CD4-positive, alpha-beta T cell treated with Interleukin-15 for 1 hour (primary cell): Measurements from ENCODE around the gene TBC1D9B.
"Not testable (repeated sequence)": the region's sequence is repeated elsewhere in the genome, so short reads cannot be mapped to it uniquely, and the experiment has no call there.

Experiments used
- DNase-seq: peaks from one replicate; pipeline ENCODE4 v3.0.0-alpha.2; 2020

The TBC1D9B gene

GRCh38 chr5:179836225-179837019 lies 71.3 kb downstream of the TBC1D9B start:
- DNase-seq: peak; percentile 70

- DNase-seq: not testable (repeated sequence)
Measured at GRCh38 chr5:179834871-179835270, 72.8 kb downstream of the TBC1D9B start.

DNA sequence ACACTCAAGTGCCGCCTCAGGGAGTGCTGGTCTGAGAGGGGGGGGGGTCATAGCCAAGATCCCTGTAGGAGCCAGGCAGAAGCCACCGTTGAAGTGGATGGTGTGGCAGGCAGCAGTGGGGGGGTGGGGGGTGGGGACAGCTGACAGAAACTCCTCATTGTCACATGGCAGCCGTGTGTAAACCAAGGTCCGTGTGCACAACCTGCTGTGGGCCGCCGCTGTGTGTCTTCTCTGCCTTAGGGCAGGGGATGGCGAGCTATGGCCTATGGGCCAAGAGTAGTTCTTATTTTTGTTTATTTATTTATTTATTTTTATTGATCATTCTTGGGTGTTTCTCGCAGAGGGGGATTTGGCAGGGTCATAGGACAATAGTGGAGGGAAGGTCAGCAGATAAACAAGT lies 73.6 kb downstream of the TBC1D9B start:
- no peak for DNase-seq

DNA sequence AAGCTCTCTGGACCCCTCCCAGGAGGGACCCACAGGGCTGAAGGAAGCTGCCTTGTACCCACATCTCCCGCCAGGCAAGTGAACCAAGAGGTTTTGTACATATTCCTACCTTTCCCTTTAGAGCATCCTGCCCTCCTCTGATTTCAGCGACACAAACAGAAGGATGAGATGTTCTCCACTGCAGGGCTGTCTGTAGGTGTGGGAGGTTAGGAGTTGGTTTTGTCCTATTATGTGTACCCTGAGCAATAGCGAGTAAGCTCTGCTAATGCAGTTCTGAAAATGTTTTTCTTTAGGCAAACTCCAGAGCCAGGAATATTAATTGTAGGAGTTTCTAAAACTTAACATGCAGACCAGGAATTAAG lies 74.0 kb downstream of the TBC1D9B start:
- no peak for DNase-seq

DNA sequence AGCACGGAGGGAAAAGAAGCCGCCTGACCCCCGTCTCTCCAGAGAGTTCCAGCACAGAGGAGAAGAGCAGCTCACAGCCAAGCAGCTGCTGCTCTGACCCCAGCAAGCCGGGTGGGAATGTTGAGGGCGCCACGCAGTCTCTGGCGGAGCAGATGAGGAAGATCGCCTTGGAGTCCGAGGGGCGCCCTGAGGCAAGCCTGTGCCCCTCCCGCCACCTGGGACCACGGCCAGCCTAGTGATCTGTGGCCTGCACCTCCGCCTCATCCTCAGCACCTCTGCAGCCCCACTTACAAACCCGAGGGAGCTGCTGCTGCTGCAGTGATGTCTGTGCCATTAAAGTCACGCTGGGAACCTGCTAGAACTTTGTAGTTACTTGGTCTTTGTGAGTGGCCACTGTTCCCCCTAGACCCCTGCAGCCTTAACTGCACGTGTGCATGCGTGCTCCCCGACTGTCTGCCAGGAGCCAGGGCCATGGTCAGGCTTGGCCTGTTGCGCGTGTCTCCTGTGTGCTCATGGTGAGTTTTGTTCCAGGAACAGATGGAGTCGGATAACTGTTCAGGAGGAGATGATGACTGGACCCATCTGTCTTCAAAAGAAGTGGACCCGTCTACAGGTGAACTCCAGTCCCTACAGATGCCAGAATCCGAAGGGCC lies 74.5 kb downstream of the TBC1D9B start:
- DNase-seq: no peak

DNA sequence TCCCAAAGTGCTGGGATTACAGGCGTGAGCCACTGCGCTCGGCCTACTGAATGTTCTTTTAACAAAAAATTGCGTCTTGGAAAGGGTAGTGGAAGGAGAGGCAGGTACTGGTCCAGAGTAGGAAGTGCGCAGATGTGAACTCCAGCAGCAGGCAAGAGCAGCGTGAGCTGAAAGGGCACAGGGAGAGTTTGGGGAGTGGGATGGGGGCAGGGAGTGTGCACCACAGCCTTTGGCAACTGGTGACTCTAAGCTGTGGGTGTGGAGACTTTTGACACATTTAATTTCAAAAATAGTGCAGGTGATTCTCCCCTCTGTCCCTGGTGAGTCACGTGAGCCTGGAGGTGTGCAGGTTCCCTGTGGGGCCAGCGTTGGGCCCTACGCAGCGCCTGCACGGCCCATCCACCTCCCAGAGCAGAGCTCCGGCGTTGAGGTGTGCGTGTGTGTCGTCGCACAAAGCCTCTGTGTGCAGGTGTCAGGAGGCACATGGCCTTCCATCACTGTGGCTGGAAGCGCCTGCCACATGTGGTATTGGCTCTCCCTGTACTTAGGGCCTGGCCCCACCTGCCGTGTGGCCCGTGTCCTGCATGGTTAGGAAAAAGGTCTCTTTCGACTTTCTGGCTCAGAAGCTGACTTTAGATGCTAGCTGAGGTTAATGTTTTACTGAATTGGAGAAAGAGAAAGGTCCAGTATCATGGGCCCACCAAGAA lies 75.5 kb downstream of the TBC1D9B start:
- no peak for DNase-seq

GRCh38 chr5:179830818-179831468 lies 76.8 kb downstream of the TBC1D9B start:
- DNase-seq: no peak

DNA sequence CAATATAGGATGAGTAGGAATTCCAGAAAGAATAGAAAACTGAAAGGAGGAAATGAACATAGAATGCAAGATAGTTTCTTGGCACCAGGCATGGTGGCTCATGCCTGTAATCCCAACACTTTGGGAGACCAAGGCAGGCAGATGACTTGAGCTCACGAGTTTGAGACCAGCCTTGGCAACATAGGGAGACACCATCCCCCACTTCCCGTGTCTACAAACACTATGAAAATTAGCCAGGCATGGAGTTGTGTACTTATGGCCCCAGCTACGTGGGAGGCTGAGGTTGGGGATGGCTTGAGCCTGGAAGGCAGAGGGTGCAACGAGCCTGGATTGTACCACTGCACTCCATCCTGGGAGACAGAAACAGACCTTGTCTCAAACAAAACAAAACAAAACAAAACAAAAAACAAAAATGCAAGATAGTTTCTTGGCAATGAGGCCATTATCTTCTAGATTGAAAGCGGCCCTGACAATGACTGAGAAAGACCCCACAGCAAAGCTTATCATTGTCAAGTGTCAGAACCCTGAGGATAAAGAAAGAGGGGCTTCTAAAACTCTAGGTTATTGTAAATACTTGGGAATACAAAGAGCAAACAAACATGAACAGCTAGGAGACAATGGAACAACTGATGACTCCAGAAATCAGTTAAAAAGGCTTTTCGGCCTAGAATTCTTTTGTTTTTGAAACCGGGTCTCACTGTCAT lies 77.8 kb downstream of the TBC1D9B start:
- no peak for DNase-seq

DNA sequence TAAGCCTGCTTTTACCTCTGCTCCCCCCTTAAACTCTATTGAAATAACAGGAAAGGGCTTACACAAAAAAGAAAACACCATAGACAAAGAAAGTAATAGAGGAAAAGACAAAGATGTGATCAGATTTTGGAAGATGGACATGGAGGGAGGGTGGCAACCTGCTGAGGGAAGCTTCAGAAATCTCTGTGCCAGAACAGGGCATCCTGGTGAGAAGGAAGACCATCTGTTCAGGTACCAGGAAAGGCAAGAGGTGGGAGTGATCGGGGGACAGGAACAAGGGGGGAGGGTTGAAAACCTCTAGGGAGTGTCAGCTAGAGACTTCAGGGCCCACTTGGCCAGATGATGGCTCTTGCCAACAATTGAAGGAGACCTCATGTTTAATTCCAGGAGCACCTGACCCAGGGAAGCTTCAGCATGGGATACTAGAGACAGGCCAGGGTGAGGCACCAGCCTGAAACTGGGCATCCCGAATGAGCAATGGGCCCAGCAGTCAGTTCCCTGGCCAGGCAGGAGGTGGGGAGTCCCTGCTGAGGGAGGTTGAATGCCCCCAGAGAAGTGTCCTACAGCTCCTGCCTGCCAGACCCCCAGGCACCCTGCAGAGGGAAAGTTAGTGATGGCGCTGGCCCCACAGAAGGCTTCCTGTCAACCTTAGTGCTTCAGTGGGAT lies 78.8 kb downstream of the TBC1D9B start:
- DNase-seq: no peak

- peak; percentile 61 for DNase-seq
Measured at GRCh38 chr5:179827680-179828079, 80.0 kb downstream of the TBC1D9B start.

DNA sequence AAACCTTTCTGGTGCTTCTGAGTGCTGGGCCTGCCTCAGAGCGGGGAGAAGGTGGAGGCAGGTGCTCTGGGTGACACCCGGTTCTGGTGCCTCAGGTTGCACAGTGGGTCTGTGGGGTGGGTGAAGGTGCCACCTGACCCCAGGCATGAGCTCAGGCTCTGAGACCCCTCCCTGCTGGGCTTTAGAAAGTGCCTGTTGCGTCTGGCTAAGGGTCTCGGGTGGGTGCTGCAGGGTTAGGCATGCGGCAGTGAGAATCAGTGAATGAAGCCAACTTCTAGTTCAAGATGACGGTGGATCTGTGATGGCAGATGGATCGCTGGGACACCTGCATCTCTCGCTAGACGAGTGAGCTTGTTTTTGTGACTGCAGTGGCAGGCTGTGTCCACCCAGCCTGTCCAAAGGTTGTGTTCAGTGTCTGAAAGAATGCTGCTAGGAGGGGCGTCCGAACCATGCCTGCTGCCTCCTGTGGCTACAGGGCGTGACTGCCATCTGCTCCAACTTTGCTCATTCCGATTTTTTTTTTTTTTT lies 82.0 kb downstream of the TBC1D9B start:
- no peak for DNase-seq

DNA sequence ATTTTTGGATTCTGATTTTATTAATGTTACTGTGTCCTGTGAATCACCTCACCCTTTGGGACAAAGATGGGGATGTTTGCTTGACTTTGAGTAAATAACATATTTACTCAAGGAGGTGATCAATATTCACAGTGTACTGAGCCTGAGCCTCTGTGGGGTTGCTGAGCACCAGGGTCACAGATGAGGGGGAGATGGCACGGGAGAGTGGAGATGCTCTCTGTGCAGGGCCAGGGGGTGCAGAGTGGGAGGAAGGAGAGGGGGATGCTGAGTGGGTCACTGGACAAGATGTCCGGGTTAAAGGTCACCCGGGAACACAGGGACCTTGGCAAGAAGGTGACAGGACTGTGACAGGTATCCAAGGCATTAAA lies 83.0 kb downstream of the TBC1D9B start:
- DNase-seq: no peak

DNA sequence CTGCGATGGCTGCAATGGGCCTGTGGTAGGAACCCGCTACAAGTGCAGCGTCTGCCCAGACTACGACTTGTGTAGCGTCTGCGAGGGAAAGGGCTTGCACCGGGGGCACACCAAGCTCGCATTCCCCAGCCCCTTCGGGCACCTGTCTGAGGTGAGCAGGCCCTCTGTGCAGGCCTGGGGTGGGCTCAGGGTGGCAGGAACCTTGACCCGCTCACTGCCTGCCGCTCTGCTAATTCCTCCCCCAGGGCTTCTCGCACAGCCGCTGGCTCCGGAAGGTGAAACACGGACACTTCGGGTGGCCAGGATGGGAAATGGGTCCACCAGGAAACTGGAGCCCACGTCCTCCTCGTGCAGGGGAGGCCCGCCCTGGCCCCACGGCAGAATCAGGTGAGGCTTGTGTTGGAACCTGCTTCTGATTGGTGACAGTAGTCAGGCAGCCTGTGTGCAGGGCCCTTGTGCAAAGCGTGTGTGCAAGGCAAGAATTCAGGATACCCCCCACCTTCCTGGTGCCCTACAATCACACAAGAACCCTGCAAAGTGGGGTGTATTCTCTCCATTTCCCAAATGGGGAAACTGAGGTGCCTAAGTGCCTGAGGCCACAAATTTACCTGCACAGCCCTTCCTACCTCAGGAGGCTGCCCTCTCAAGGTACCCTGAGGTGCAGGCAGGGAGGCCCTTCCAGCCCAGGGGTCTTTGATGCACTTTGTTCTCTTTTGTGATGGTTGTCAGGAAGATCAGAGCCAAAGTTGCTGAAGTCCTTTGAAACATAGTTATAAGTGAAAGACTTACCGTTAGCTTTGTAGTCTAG lies 83.6 kb downstream of the TBC1D9B start:
- no peak for DNase-seq

DNA sequence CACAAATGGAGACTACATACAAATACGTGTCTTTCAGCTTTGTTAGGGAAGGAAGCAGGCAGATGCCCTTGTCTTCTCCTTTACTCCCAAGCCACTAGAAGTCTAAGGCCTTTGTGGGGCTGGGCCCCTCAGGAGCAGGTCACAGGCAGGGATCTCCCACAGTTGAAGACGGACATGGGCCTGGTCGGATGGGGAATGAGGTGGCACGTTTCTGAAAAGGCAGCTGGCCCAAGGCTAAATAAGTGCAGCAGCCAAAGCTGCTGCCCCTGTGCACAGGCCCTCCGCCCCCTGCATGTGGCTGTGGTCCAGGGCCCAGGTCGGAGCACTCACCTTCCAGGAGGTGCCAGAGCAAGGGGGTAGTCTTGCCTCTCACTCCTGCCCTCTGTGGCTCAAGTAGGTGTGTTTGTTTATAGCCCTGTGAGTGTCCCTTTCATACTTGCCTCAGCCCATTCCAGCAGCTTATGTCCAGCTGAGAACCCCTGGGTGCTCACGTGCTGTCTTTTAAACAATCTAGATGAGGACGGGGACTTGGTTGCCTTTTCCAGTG lies 85.2 kb downstream of the TBC1D9B start:
- DNase-seq: no peak

GRCh38 chr5:179822059-179822432 lies 85.7 kb downstream of the TBC1D9B start:
- DNase-seq: no peak

GRCh38 chr5:179821298-179822058 lies 86.2 kb downstream of the TBC1D9B start:
- DNase-seq: peak; percentile 91

GRCh38 chr5:179820483-179821297 lies 87.0 kb downstream of the TBC1D9B start, which contains the start of gene SQSTM1:
TSS of gene SQSTM1 (plus strand) at chr5:179820905. CDS start at chr5:179820937, 32 bp downstream.
- DNase-seq: peak; percentile 85

- DNase-seq: no peak
Measured at GRCh38 chr5:179820127-179820482, 87.6 kb downstream of the TBC1D9B start.
